ENCODE data around the gene SSH3. TPM values are rescaled to one million over a fixed set of nuclear protein-coding genes. Genes with fewer than 3 reads are reported as not detected.

The SSH3 gene
- total RNA-seq, 2 donors from 2014 or later = 23.5 to 26.2 TPM

- DNase-seq (ENCODE audit: low spot score) = peak; percentile 68
- intact Hi-C loops (cut with DNase I) = no loop called here
These were observed 25.0 kb upstream of the SSH3 start for GRCh38 chr11:67278135-67278938.

- intact Hi-C loops (cut with DNase I) = no loop called here
- DNase-seq (ENCODE audit: low spot score) = peak; percentile 62
These were observed 24.3 kb upstream of the SSH3 start for GRCh38 chr11:67278939-67279588.

GRCh38 chr11:67279589-67280340 is 23.6 kb upstream of the SSH3 start:
- no peak for DNase-seq (ENCODE audit: low spot score)
- intact Hi-C loops (cut with DNase I) = no loop called here

GRCh38 chr11:67280341-67280787 is 23.0 kb upstream of the SSH3 start:
- peak; percentile 73 for DNase-seq (ENCODE audit: low spot score)
- intact Hi-C loops (cut with DNase I) = no loop called here

- peak; percentile 81 for DNase-seq (ENCODE audit: low spot score)
- intact Hi-C loops (cut with DNase I) = no loop called here
These were observed 22.4 kb upstream of the SSH3 start for GRCh38 chr11:67280788-67281551.

GRCh38 chr11:67281552-67282150 is 21.7 kb upstream of the SSH3 start:
- intact Hi-C loops (cut with DNase I) = no loop called here
- DNase-seq (ENCODE audit: low spot score) = peak; percentile 78

- peak; percentile 77 for DNase-seq (ENCODE audit: low spot score)
- intact Hi-C loops (cut with DNase I) = no loop called here
These were observed 21.0 kb upstream of the SSH3 start for GRCh38 chr11:67282155-67282875.

GRCh38 chr11:67282876-67283371 is 20.4 kb upstream of the SSH3 start:
- intact Hi-C loops (cut with DNase I) = no loop called here
- DNase-seq (ENCODE audit: low spot score) = peak; percentile 78

GRCh38 chr11:67283481-67283963 is 19.8 kb upstream of the SSH3 start:
- intact Hi-C loops (cut with DNase I) = no loop called here
- DNase-seq (ENCODE audit: low spot score) = no peak

GRCh38 chr11:67284811-67285540 is 18.4 kb upstream of the SSH3 start:
- intact Hi-C loops (cut with DNase I) = no loop called here

GRCh38 chr11:67285541-67286498 is 17.5 kb upstream of the SSH3 start:
- intact Hi-C loops (cut with DNase I) = no loop called here
- peak; percentile 82 for DNase-seq (ENCODE audit: low spot score)

More at GRCh38 chr11:67284811-67285540, 18.4 kb upstream of the SSH3 start:
- DNase-seq (ENCODE audit: low spot score) = peak; percentile 78

GRCh38 chr11:67286621-67287333 is 16.6 kb upstream of the SSH3 start:
- intact Hi-C loops (cut with DNase I) = no loop called here
- DNase-seq (ENCODE audit: low spot score) = peak; percentile 83

GRCh38 chr11:67287355-67288197 is 15.8 kb upstream of the SSH3 start:
- peak; percentile 57 for DNase-seq (ENCODE audit: low spot score)
- intact Hi-C loops (cut with DNase I) = no loop called here

GRCh38 chr11:67288198-67288451 is 15.2 kb upstream of the SSH3 start:
- DNase-seq (ENCODE audit: low spot score) = no peak
- intact Hi-C loops (cut with DNase I) = no loop called here
